PC-9 (cell line): ENCODE data around the gene PARS2. TPM values are rescaled to one million over a fixed set of nuclear protein-coding genes. Genes with fewer than 3 reads are reported as not detected.
A peak's percentile ranks its signal among the peaks of the same experiment; 100 is the strongest.

Source experiments
- BruUV-seq: library from RNA; stranded (reverse); fragments of 400-500 nt; replicated peaks from 2 replicates; lab custom pipeline; 2021; lab: Mats Ljungman, UMichigan
- CTCF ChIA-PET: fragments of 300-600 bp; sonication (Branson Sonifier 250); formaldehyde crosslinking; loops from one replicate; lab custom pipeline; 2022; ENCODE audit warnings: antibody characterized with exemption; lab: Charles Lee
- POLR2A ChIA-PET: fragments of 300-600 bp; sonication (Branson Sonifier 250); formaldehyde crosslinking; loops from one replicate; lab custom pipeline; 2022; ENCODE audit warnings: antibody characterized with exemption; ENCODE audit not compliant: unreplicated experiment; lab: Charles Lee
- DNase-seq, 2 experiments: peaks; one replicate each; pipeline versions ENCODE4 v3.0.0 to v3.0.0-alpha.2; 2015 to 2022; ENCODE audit warnings: mixed read lengths in 1 of 2
- H2AFZ ChIP-seq: fragments of 200-600 bp; sonication (generic); 2 replicates; pipeline ENCODE4 v1.8.1; 2017; ENCODE audit warnings: antibody characterized with exemption
- H3F3A ChIP-seq: fragments of 200-600 bp; sonication (generic); 2 replicates; pipeline ENCODE4 v1.8.1; 2017; ENCODE audit warnings: antibody characterized with exemption, mild to moderate bottlenecking, low read depth; ENCODE audit not compliant: insufficient read depth
- H3K27ac ChIP-seq: fragments of 200-600 bp; sonication (generic); 2 replicates; pipeline ENCODE4 v1.6.1; 2016; ENCODE audit warnings: mixed run types
- H3K27me3 ChIP-seq: fragments of 200-600 bp; sonication (generic); 2 replicates; pipeline ENCODE4 v1.6.1; 2016; ENCODE audit warnings: low read depth, mixed run types; ENCODE audit not compliant: insufficient read depth
- H3K36me3 ChIP-seq: fragments of 200-600 bp; sonication (generic); 2 replicates; pipeline ENCODE4 v1.6.1; 2016; ENCODE audit warnings: low read depth, mixed run types
- H3K4me1 ChIP-seq: fragments of 200-600 bp; sonication (generic); replicated peaks from 2 replicates; pipeline ENCODE4 v1.6.1; 2016; ENCODE audit warnings: mixed run types; ENCODE audit not compliant: insufficient read depth
- H3K4me2 ChIP-seq: fragments of 200-600 bp; sonication (generic); 2 replicates; pipeline ENCODE4 v1.6.1; 2017; ENCODE audit warnings: mixed run types
- H3K4me3 ChIP-seq: fragments of 200-600 bp; sonication (generic); 2 replicates; pipeline ENCODE4 v1.6.1; 2016; ENCODE audit warnings: mixed run types
- H3K79me2 ChIP-seq: fragments of 200-600 bp; sonication (generic); 2 replicates; pipeline ENCODE4 v1.6.1; 2017; ENCODE audit warnings: low read depth, mixed run types
- H3K9me2 ChIP-seq: fragments of 200-600 bp; sonication (generic); 2 replicates; pipeline ENCODE4 v1.8.1; 2017; ENCODE audit warnings: mild to moderate bottlenecking; ENCODE audit not compliant: insufficient read depth
- H3K9me3 ChIP-seq: fragments of 200-600 bp; sonication (generic); 2 replicates; pipeline ENCODE4 v1.8.1; 2016; ENCODE audit warnings: low read depth; ENCODE audit not compliant: insufficient read depth
- H4K20me1 ChIP-seq: fragments of 200-600 bp; sonication (generic); 2 replicates; pipeline ENCODE4 v1.8.1; 2017; ENCODE audit not compliant: insufficient read depth
- CTCF ChIP-seq: fragments of 200-600 bp; sonication (generic); conservative IDR thresholded peaks from 2 replicates; pipeline ENCODE4 v1.6.1; 2017; ENCODE audit warnings: mixed run types, antibody characterized with exemption, mild to moderate bottlenecking, moderate library complexity
- EZH2 ChIP-seq: fragments of 200-600 bp; sonication (generic); IDR thresholded peaks from 2 replicates; pipeline ENCODE4 v1.8.0; 2017; ENCODE audit warnings: antibody characterized with exemption, low read depth
- intact Hi-C: fragments of 100-400 bp; cut with micrococcal nuclease; formaldehyde crosslinking; loops from one replicate; pipeline ENCODE4 v1.10.0; 2022; ENCODE audit not compliant: unreplicated experiment
- total RNA-seq: library from RNA; stranded (reverse); gene quantifications from 2 replicates; pipeline ENCODE4 v1.2.3, GENCODE V29; 2021

Gene PARS2
- total RNA-seq, 1 experiment from 2014 or later, result 13.4 TPM

GRCh38 chr1:54798769-54799641 lies 34.7 kb upstream of the PARS2 start:
- no peaks in the 10 kb centered on the region; the same call in 1 of the 2 replicates for H4K20me1 ChIP-seq
- H3F3A ChIP-seq, result peaks cover 49% of the 10 kb centered on the region
- DNase-seq, result peak; percentile 14 to 39
- POLR2A ChIA-PET, result no interaction called here
- peak overlapping the region; percentile 98 for H3K4me2 ChIP-seq
- no peak for TF ChIP-seq EZH2
- TF ChIP-seq CTCF, result no peak
- H3K27ac ChIP-seq, result peak overlapping the region; percentile 76
- H3K4me1 ChIP-seq, result peaks cover 80% of the 10 kb centered on the region
- H3K36me3 ChIP-seq, result no peaks in the 10 kb centered on the region
- CTCF ChIA-PET, result interaction anchor here (0.9 kb wide), 1 partner anchor 30 kb away, joined by 3 read pairs; no protein-coding TSS in a partner anchor
- no peak overlapping the region for H2AFZ ChIP-seq
- no peaks in the 10 kb centered on the region for H3K9me2 ChIP-seq
- no peaks in the 10 kb centered on the region for H3K9me3 ChIP-seq
- BruUV-seq, result no TSS peak
- peak overlapping the region; percentile 86 for H3K4me3 ChIP-seq
- H3K27me3 ChIP-seq, result no peaks in the 10 kb centered on the region
- intact Hi-C loops, result loop anchor here (5.0 kb wide), 1 partner anchor 82 kb away; the partner anchor contains the start of gene TTC4
- peaks cover 52% of the 10 kb centered on the region for H3K79me2 ChIP-seq

GRCh38 chr1:54798206-54798605 lies 33.9 kb upstream of the PARS2 start:
- peak in 1 of 2 experiments; percentile 13 for DNase-seq
- Histone ChIP-seq H3F3A (peaks cover 49% of the 10 kb centered on the region), H3K79me2 (peaks cover 60% of the 10 kb centered on the region), H3K9me3 (no peaks in the 10 kb centered on the region), H3K27ac (no peak overlapping the region), H3K4me2 (peak overlapping the region; percentile 98; the same call in 1 of the 2 replicates), H3K36me3 (0 out of 2 replicates have a peak, but pooled peaks cover 5% of the 10 kb centered on the region), H3K9me2 (no peaks in the 10 kb centered on the region), H3K4me3 (no peak overlapping the region; the same call in 1 of the 2 replicates), H2AFZ (no peak overlapping the region), H3K27me3 (no peaks in the 10 kb centered on the region), H4K20me1 (no peaks in the 10 kb centered on the region; the same call in 1 of the 2 replicates), H3K4me1 (peaks cover 77% of the 10 kb centered on the region)
- no TSS peak for BruUV-seq
- ChIA-PET CTCF (no interaction called here), POLR2A (no interaction called here)
- intact Hi-C loops, result loop anchor here (5.0 kb wide), 1 partner anchor 81 kb away; the partner anchor contains the start of gene TTC4
- no peak for TF ChIP-seq CTCF
- no peak for TF ChIP-seq EZH2

GRCh38 chr1:54796902-54797301 lies 32.6 kb upstream of the PARS2 start:
- DNase-seq, result no peak
- H3F3A ChIP-seq, result peaks cover 45% of the 10 kb centered on the region
- intact Hi-C loops, result loop anchor here (5.0 kb wide), 1 partner anchor 80 kb away; the partner anchor contains the start of gene TTC4
- BruUV-seq, result no TSS peak
- TF ChIP-seq EZH2, result no peak
- TF ChIP-seq CTCF, result no peak
- H3K27ac ChIP-seq, result peak overlapping the region; percentile 39
- no peaks in the 10 kb centered on the region for H3K27me3 ChIP-seq
- H2AFZ ChIP-seq, result no peak overlapping the region
- peaks cover 6% of the 10 kb centered on the region; the same call in 1 of the 2 replicates for H3K9me3 ChIP-seq
- ChIA-PET CTCF (interaction anchor here (0.5 kb wide), 1 partner anchor 35 kb away, joined by 4 read pairs; no protein-coding TSS in a partner anchor), POLR2A (no interaction called here)
- peaks cover 18% of the 10 kb centered on the region for H3K36me3 ChIP-seq
- H3K4me2 ChIP-seq, result no peak overlapping the region
- H3K79me2 ChIP-seq, result peaks cover 69% of the 10 kb centered on the region
- H3K4me3 ChIP-seq, result no peak overlapping the region
- no peaks in the 10 kb centered on the region for H3K9me2 ChIP-seq
- H4K20me1 ChIP-seq, result no peaks in the 10 kb centered on the region; the same call in 1 of the 2 replicates
- peaks cover 70% of the 10 kb centered on the region for H3K4me1 ChIP-seq
